HL-60/S4 treated with phorbol 12-myristate 13-acetate at 8.2 ng/mL for 4 days and 3 days (cell line): ENCODE data around the gene SEC14L6.
"Not testable (repeated sequence)": the region's sequence is repeated elsewhere in the genome, so short reads cannot be mapped to it uniquely, and the experiment has no call there.

Source experiments
- in situ Hi-C: fragments of 300-500 bp; cut with MboI; formaldehyde crosslinking; loops from 2 replicates; pipeline ENCODE4 v1.15.0; 2022; ENCODE audit warnings: low sequenced_read_pairs

Gene SEC14L6

GRCh38 chr22:30567277-30567676 lies 20.7 kb upstream of the SEC14L6 start:
- in situ Hi-C loops = not testable (repeated sequence)

GRCh38 chr22:30566125-30566524 lies 19.6 kb upstream of the SEC14L6 start:
- in situ Hi-C loops = no loop called here

GRCh38 chr22:30565341-30565740 lies 18.8 kb upstream of the SEC14L6 start:
- in situ Hi-C loops = no loop called here

- in situ Hi-C loops = no loop called here
Observed at GRCh38 chr22:30564761-30565119, 18.2 kb upstream of the SEC14L6 start.

GRCh38 chr22:30564045-30564760 lies 17.7 kb upstream of the SEC14L6 start:
- in situ Hi-C loops = no loop called here

- in situ Hi-C loops = no loop called here
Observed at GRCh38 chr22:30562366-30562765, 15.8 kb upstream of the SEC14L6 start.

- in situ Hi-C loops = no loop called here
Observed at GRCh38 chr22:30561402-30562189, 15.1 kb upstream of the SEC14L6 start.

- in situ Hi-C loops = not testable (repeated sequence)
Observed at GRCh38 chr22:30560643-30561202, 14.2 kb upstream of the SEC14L6 start.

GRCh38 chr22:30559889-30560288 lies 13.3 kb upstream of the SEC14L6 start:
- in situ Hi-C loops = no loop called here

GRCh38 chr22:30557243-30557642 lies 10.7 kb upstream of the SEC14L6 start:
- in situ Hi-C loops = no loop called here

- in situ Hi-C loops = no loop called here
Observed at GRCh38 chr22:30556388-30556787, 9.8 kb upstream of the SEC14L6 start.

- in situ Hi-C loops = no loop called here
Observed at GRCh38 chr22:30555282-30556210, 9.0 kb upstream of the SEC14L6 start.

- in situ Hi-C loops = no loop called here
Observed at GRCh38 chr22:30553971-30554370, 7.4 kb upstream of the SEC14L6 start.

GRCh38 chr22:30552719-30553118 lies 6.2 kb upstream of the SEC14L6 start:
- in situ Hi-C loops = no loop called here

GRCh38 chr22:30551813-30552212 lies 5.3 kb upstream of the SEC14L6 start:
- in situ Hi-C loops = not testable (repeated sequence)

- in situ Hi-C loops = no loop called here
Observed at GRCh38 chr22:30547188-30547587, 647 bp upstream of the SEC14L6 start.

- in situ Hi-C loops = no loop called here
Observed at GRCh38 chr22:30542811-30543188, 3.7 kb downstream of the SEC14L6 start.

GRCh38 chr22:30541961-30542810 lies 4.4 kb downstream of the SEC14L6 start:
- in situ Hi-C loops = no loop called here

GRCh38 chr22:30541511-30541910 lies 5.0 kb downstream of the SEC14L6 start:
- in situ Hi-C loops = not testable (repeated sequence)

GRCh38 chr22:30539368-30539767 lies 7.2 kb downstream of the SEC14L6 start:
- in situ Hi-C loops = no loop called here
